Measurements from ENCODE around the gene PCCB.
"Not testable (repeated sequence)": the region's sequence is repeated elsewhere in the genome, so short reads cannot be mapped to it uniquely, and the experiment has no call there.

Gene PCCB

DNA sequence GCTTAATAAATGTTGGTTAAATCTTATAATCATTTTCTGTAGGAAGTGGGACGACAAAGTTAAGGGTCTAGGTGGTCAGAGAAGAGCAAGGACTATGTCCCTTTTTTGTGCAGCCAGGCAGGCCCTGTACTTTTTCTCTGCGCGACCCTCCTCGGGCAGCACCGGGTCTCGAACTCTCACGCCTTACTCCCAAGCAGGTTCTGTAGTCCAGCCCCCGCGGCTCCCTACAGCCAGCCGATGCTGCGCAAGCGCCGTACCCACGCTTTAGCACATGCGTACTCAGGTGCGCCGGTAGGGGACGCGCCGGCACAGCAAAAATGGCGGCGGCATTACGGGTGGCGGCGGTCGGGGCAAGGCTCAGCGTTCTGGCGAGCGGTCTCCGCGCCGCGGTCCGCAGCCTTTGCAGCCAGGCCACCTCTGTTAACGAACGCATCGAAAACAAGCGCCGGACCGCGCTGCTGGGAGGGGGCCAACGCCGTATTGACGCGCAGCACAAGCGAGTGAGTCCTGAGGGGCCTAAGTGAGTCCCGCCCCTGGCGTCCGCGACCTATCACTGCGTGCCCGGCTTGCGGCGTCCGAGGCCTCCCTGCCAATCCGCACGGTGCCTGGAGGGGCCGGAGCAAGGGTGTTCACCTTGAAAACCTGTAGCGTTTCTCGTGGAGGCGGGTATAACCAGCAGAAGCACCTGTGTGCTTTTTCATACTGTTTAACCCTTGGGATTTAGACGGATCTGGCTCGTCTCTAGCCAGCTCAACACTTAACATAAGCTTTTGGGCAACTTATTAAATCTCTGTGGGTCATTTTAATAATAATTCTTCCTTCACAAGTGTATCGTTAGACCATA lies at the start of gene PCCB:
Gene PCCB (plus strand): TSS at position 282 of the 844 bp plus-strand sequence. CDS start 36 bp downstream, at position 318.
- peak; percentile 90 for DNase-seq

DNA sequence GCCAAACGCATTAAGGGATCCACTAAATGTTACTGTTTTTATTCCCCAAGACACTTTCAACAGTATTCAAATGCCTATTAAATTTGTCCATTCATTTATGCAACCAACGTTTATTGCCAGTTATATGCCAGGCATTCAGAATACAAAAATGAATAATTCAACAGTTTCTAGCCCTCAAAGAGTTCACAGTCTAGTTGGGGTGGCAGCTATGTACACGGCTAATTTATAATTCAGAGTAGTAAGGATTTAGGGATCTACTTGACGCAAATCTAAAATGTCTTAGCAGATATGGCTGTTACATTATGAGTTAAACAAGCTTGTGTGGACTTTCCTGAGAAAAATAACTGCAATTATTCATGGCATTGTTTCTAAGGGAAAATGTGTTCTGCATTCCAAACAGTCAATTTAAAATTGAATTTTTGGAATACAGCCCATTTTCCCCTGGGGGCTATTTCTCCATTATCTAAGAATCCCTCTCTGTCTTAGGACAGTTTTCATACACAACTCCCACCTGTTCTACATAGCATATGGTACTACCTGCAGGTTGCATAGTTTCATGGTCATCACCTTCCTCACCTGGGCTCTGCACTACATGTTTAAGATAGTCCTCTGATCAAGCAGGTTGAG lies 42.5 kb upstream of the PCCB start:
- no peak for DNase-seq

- no peak for DNase-seq
These were observed 40.2 kb upstream of the PCCB start for GRCh38 chr3:136209921-136210320.

DNA sequence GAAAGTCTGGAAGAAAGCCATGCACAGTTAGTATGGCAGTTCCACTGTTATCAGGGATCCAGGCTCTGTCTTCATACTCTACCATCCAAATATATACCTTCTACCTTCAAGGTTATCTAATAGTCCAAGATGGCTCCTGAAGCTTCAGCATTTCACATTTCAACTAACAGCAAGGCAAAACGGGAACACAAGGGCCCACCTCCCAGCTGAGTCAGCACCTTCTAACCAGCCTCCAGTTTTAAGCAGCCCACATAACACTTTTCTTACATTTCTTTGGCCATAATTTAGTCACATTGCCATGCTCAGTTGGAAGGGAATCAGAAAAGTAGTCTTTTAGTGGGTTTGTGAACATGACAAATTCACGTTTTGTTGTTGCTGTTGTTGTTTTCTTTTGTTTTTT lies 38.6 kb upstream of the PCCB start:
- no peak for DNase-seq

DNA sequence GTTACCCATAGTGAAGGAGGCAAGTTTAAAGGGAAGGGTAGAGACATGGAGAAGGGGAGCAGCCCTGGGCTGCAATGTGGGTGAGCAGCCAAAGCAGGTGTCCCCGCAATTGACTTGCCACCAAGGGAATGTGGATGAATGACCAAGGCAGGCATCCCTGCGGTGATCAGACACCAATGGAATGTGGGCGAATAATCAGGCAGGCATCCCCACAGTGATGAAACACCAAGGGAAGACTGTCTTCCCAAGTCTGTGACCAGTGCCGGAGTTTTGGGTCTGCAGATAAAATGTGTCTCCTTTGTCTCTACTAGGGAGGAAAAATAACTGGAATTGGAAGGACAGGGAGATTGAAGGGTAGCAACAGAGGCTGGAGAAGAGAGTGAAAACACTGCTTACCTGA lies 27.4 kb upstream of the PCCB start:
- not testable (repeated sequence) for DNase-seq

GRCh38 chr3:136232413-136232812 lies 17.7 kb upstream of the PCCB start:
- DNase-seq = no peak

DNA sequence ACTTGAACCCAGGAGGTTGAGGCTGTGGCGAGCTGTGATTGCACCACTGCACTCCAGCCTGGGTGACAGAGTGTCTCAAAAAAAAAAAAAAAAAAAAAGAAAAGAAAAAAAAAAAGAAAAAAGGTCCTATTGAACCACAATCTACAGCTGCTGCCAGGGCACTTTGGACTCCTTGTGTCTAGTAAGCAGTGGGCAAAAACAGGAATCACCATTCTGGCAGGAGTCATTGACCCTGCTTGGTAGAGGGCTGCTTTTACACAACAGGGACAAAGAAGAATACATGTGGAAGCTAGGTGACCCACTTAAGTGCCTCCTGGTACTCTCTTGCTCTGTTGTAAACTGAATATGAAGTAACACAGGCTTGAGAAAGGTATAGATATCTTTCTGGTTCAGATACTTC lies 14.6 kb upstream of the PCCB start:
- DNase-seq = no peak

DNA sequence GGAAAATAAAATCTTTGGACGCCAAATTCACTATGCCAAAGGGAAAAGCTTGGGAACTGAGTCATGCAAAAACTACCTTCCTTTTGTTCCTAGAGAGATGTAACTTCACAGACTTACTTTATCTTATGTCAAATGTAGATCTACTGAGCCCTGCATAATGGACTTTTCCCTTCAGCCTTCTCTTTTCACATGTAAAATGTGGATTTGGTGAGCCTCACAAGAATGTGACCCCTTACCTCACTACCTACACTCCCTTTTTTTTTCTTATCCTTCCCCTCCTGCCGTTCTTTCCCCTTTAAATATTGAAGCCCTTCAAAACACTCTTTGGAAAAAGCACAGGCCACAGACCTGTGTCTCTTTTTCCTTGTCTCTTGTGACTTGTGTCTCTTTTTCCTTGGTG lies 14.0 kb upstream of the PCCB start:
- DNase-seq = no peak

DNA sequence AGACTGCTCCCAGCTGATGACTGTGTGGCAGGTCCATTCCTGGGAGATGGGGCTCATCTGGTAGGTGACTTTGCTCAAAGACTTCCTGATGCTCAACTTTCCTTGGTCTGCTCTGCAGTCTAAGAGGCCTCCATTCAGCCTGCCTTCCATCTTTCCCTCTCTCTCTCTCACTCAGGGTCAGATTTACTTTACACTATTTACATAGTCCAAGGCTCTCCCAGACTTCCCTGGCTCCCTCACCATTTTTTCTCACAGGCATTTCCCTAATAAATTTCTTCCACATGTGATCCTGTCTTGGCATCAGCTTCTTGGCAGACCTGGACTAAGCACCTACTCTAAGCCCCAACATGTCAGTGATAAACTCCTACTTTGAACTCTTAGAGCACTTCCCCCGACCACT lies 13.0 kb upstream of the PCCB start:
- DNase-seq = no peak

GRCh38 chr3:136237961-136238649 lies 12.0 kb upstream of the PCCB start:
- no peak for DNase-seq

GRCh38 chr3:136239094-136239493 lies 11.0 kb upstream of the PCCB start:
- no peak for DNase-seq

DNA sequence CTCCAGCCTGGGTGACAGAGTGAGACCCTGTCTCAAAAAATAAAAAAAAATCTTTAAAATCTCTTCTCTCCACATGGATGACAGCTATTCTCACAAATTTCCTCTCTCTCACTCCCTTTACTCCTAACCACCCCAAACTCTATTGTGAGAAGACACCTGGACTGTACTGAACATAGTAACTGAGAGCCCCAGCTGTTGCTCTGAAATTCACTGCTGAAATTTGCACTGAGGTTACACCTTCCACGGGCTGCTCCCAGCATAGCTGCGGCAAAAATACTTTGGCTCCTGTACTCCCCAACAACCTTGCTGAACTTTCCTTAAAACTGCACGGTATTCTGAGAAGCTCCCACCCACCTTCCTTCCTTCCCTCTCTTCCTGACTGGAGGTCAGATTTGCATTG lies 4.4 kb upstream of the PCCB start:
- no peak for DNase-seq

GRCh38 chr3:136247436-136247835 lies 2.7 kb upstream of the PCCB start:
- DNase-seq = no peak

- no peak for DNase-seq
These were observed 2.1 kb upstream of the PCCB start for GRCh38 chr3:136247855-136248590.

- no peak for DNase-seq
These were observed 1.0 kb upstream of the PCCB start for GRCh38 chr3:136249091-136249490.

DNA sequence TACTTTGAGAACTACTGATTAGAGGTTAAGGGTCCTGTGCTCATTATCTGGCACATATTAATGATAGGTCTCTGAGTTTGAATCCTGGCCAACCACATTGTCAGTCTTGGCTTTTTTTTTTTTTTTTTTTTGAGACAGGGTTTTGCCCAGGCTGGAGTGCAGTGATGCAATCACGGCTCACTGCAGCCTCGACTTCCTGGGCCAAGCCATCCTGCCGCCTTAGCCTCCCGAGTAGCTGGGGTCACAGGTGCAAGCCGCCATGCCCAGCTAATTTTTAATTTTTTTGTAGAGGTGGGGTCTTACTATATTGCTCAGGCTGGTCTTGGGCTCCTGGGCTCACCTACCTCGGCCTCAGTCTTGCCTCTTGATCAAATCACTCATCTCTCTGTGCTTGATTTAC lies 547 bp upstream of the PCCB start:
- DNase-seq = no peak

GRCh38 chr3:136250903-136251460 lies 842 bp downstream of the PCCB start:
- no peak for DNase-seq

- DNase-seq = no peak
These were observed 1.4 kb downstream of the PCCB start for GRCh38 chr3:136251511-136251910.

DNA sequence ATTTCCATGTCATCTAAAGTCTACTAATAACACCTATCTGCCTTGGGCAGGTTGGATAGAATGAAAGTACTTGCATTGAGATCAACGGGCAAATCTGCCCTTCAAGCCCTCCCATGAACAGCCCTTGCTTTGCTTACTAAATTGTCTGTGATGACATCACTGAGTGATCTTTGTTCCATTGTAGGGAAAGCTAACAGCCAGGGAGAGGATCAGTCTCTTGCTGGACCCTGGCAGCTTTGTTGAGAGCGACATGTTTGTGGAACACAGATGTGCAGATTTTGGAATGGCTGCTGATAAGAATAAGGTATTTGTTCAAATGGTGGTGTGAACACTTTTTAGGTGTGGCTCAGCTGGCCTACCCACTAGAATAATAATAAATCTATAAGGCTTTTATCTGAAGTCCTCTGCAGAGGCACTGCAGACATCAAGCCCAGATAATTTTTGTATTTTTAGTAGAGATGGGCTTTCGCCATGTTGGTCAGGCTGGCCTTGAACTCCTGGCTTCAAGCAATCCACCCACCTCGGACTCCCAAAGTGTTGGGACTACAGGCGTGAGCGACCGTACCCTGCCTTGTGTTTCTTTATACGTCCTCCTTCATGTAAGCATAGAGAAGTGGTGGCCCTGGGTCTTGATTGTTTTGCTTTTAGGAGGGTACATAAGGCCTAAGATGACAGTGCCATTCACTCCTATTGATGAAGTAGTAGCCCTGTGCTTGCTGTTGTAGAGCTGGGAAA lies 5.7 kb downstream of the PCCB start:
- no peak for DNase-seq

GRCh38 chr3:136258199-136258598 lies 8.1 kb downstream of the PCCB start:
- no peak for DNase-seq

DNA sequence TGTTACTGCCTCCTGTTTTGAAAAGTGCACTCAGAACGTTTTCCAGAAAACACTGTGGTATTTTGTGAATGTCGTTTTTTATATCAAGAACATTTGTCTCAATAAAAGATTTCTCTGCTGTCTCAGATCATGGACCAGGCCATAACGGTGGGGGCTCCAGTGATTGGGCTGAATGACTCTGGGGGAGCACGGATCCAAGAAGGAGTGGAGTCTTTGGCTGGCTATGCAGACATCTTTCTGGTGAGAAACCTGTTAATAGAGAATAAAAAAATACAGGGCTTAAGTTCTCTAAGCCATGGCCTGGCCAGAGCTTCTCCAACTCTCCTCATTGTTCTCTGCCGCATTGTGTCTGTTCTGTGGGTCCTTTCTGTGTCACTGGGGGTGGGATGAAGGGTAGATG lies 11.7 kb downstream of the PCCB start:
- no peak for DNase-seq

DNA sequence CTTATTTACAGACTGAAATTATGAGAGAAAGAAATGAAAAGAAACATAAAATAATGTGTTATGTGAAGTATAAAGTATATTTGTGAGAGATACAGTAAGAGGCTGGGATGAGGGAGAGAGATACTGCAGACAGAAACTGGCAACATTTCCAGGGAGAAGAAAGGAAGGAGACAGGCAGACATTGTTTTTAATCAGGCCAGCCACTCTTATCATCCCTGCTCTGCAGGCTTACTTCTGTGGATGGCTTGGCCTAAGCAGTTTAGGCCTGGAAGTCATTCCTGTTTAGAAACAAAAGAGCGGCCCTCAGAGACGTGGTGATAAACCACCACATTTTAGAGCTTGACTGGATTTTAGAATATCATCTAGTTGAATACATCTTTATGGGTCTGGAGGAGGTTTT lies 12.4 kb downstream of the PCCB start:
- DNase-seq = no peak

Measured in GDM1 (cell line).